ENCODE results near the gene SVOP.

GRCh38 chr12:108876550-108876949 lies 144.3 kb downstream of the SVOP start:
- no peak for TF ChIP-seq CTCF (IDR thresholded peaks at IDR 0.05; ENCODE audit: control extremely low read depth in 1 of 3, insufficient read depth in 1 of 3, low read depth in 1 of 3, low read length in 3 of 3)
- TF ChIP-seq CHD1 (IDR thresholded peaks at IDR 0.05; ENCODE audit: low read depth, low read length), result no peak
- no peak for TF ChIP-seq RFX5 (IDR thresholded peaks at IDR 0.05; ENCODE audit: borderline replicate concordance, low read depth, low read length)
- no peak for TF ChIP-seq POLR2AphosphoS5 (IDR thresholded peaks at IDR 0.05; ENCODE audit: low read depth, low read length)
- TF ChIP-seq EZH2 (IDR thresholded peaks at IDR 0.05; ENCODE audit: low read depth, low read length, severe bottlenecking), result no peak
